ENCODE data around the gene KTN1.

DNA sequence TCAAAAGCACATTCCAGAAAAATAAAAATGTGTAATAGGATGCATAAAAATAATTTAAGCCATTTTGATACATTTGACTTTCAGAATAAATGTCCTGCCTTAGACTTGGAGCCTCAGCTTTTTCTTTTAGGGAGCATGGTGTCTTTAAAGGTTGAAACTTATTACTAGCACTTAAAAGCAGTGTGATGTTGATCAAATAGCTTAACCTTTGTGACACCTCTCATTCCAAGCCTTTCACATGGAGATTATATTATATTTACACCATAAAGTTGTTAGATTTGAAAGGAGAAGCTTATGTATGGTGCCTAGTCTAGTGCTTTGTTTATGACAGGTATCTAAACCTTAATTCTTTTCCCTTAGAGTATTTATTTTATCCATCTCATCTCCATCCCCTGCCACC is 61.9 kb downstream of the KTN1 start:
- TF ChIP-seq, protein P1, sequence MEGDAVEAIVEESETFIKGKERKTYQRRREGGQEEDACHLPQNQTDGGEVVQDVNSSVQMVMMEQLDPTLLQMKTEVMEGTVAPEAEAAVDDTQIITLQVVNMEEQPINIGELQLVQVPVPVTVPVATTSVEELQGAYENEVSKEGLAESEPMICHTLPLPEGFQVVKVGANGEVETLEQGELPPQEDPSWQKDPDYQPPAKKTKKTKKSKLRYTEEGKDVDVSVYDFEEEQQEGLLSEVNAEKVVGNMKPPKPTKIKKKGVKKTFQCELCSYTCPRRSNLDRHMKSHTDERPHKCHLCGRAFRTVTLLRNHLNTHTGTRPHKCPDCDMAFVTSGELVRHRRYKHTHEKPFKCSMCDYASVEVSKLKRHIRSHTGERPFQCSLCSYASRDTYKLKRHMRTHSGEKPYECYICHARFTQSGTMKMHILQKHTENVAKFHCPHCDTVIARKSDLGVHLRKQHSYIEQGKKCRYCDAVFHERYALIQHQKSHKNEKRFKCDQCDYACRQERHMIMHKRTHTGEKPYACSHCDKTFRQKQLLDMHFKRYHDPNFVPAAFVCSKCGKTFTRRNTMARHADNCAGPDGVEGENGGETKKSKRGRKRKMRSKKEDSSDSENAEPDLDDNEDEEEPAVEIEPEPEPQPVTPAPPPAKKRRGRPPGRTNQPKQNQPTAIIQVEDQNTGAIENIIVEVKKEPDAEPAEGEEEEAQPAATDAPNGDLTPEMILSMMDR (conservative IDR thresholded peaks at IDR 0.05; ENCODE audit: low read length): no peak
- TF ChIP-seq EZH2phosphoT487 (IDR thresholded peaks at IDR 0.05; ENCODE audit: borderline replicate concordance): no peak

All from Loucy (cell line).